Coronary artery (tissue), 2 donors: Measurements from ENCODE around the gene MAD1L1.

Source experiments
- DNase-seq: peaks from one replicate; pipeline ENCODE4 v3.0.0-alpha.2; 2017; ENCODE audit warnings: low spot score
- H3K27ac ChIP-seq, 2 donors: fragments of 200-600 bp; sonication (generic); one replicate each; pipeline ENCODE4 v1.5.1; 2016 to 2019
- H3K4me3 ChIP-seq: fragments of 200-600 bp; sonication (generic); 2 replicates; pipeline ENCODE4 v1.5.1; 2016; ENCODE audit warnings: mild to moderate bottlenecking, moderate library complexity
- CTCF ChIP-seq: fragments of 200-600 bp; sonication (generic); IDR thresholded peaks from one replicate; pipeline ENCODE4 v1.5.1; 2019; ENCODE audit warnings: antibody characterized with exemption

The MAD1L1 gene

GRCh38 chr7:2049111-2049781 lies 183.5 kb downstream of the MAD1L1 start:
- Histone ChIP-seq H3K4me3 (no peak overlapping the region), H3K27ac (no peak overlapping the region)
- TF ChIP-seq CTCF = no peak
- no peak for DNase-seq

- DNase-seq = no peak
- no peak for TF ChIP-seq CTCF
- H3K27ac ChIP-seq = no peak overlapping the region
These were observed 184.2 kb downstream of the MAD1L1 start for GRCh38 chr7:2048531-2048930.

GRCh38 chr7:2048006-2048405 lies 184.7 kb downstream of the MAD1L1 start:
- no peak for DNase-seq
- no peak overlapping the region for H3K4me3 ChIP-seq
- TF ChIP-seq CTCF = no peak
- H3K27ac ChIP-seq = no peak overlapping the region

More at GRCh38 chr7:2048531-2048930, 184.2 kb downstream of the MAD1L1 start:
- H3K4me3 ChIP-seq = no peak overlapping the region

GRCh38 chr7:2046581-2047565 lies 185.9 kb downstream of the MAD1L1 start:
- no peak for DNase-seq
- no peak overlapping the region for H3K4me3 ChIP-seq
- no peak overlapping the region for H3K27ac ChIP-seq
- TF ChIP-seq CTCF = no peak

- DNase-seq = no peak
- H3K27ac ChIP-seq = no peak overlapping the region
- H3K4me3 ChIP-seq = no peak overlapping the region
- TF ChIP-seq CTCF = no peak
These were observed 187.0 kb downstream of the MAD1L1 start for GRCh38 chr7:2045559-2046405.

GRCh38 chr7:2044883-2045471 lies 187.8 kb downstream of the MAD1L1 start:
- no peak overlapping the region for H3K27ac ChIP-seq
- no peak for DNase-seq
- TF ChIP-seq CTCF = no peak
- H3K4me3 ChIP-seq = no peak overlapping the region
